IMR-90 (cell line): ENCODE measurements around the gene FAM209B.

Experiments
- CTCF ChIP-seq: conservative IDR thresholded peaks from 2 replicates; pipeline ENCODE4 v1.5.1; 2012; ENCODE audit warnings: mild to moderate bottlenecking, low read depth, low read length, improper control_type of control experiment
- MAFK ChIP-seq: IDR thresholded peaks from 2 replicates; pipeline ENCODE4 v1.6.1; 2012; ENCODE audit warnings: low read depth, low read length, improper control_type of control experiment
- POLR2A ChIP-seq: IDR thresholded peaks from 2 replicates; pipeline ENCODE4 v1.6.1; 2012; ENCODE audit warnings: mild to moderate bottlenecking, low read depth, low read length
- SMC3 ChIP-seq: fragments of 150-350 bp; IDR thresholded peaks from 2 replicates; pipeline ENCODE4 v1.6.1; 2016; ENCODE audit warnings: low read depth, mild to moderate bottlenecking, antibody characterized with exemption, low read length, moderate library complexity

DNA sequence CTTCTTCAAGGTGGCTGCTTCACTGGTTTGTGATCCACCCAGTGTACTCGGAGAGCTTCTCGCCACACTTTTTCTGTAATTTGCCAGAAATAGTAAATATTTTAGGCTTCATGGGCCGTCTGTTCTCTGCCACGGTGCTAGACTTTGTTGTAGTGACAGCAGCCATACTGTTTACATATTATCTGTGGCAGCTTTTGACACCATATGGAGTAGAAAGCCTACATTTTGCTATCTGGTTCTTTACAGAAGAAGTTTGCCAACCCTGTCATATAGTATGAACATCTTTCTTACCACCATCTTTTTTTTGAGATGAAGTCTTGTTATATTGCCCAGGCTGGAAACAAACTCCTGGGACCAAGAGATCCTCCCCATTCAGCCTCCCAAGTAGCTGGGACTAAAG, 32.5 kb downstream of the FAM209B start:
- TF ChIP-seq CTCF (no peak), SMC3 (no peak), POLR2A (no peak), MAFK (no peak)
